Activated CD8-positive, alpha-beta T cell treated with anti-CD3 and anti-CD28 coated beads for 36 hours (primary cell): Measurements from ENCODE around the gene SCN4A. TPM values are rescaled to one million over a fixed set of nuclear protein-coding genes. Genes with fewer than 3 reads are reported as not detected.
A peak's percentile ranks its signal among the peaks of the same experiment; 100 is the strongest.

Experiments
- ATAC-seq: fragments of 200-7000 bp; cut with Tn5 transposase; one replicate; pipeline ENCODE4 v1.10.0; 2021; ENCODE audit warnings: mild to moderate bottlenecking, moderate library complexity
- CTCF ChIA-PET: fragments of 350-600 bp; sonication (Branson Sonifier 250); formaldehyde crosslinking; loops from one replicate; lab custom pipeline; 2021; ENCODE audit warnings: antibody characterized with exemption; lab: Charles Lee
- POLR2A ChIA-PET: fragments of 350-600 bp; sonication (Branson Sonifier 250); formaldehyde crosslinking; loops from one replicate; lab custom pipeline; 2021; ENCODE audit warnings: antibody characterized with exemption; lab: Charles Lee
- DNase-seq: peaks from one replicate; pipeline ENCODE4 v3.0.0-alpha.2; 2020
- H3K27ac Mint-ChIP-seq: one replicate; pipeline ENCODE4 v1.8.0; 2021; ENCODE audit warnings: mild to moderate bottlenecking, mixed read lengths
- H3K27me3 Mint-ChIP-seq: one replicate; pipeline ENCODE4 v1.8.0; 2021; ENCODE audit warnings: mixed read lengths
- H3K36me3 Mint-ChIP-seq: one replicate; pipeline ENCODE4 v1.8.0; 2021; ENCODE audit warnings: low read depth, mixed read lengths
- H3K4me1 Mint-ChIP-seq: one replicate; pipeline ENCODE4 v1.8.0; 2021; ENCODE audit warnings: low read depth, mixed read lengths
- H3K4me3 Mint-ChIP-seq: one replicate; pipeline ENCODE4 v1.8.0; 2021; ENCODE audit warnings: mild to moderate bottlenecking, moderate library complexity, mixed read lengths
- H3K9me3 Mint-ChIP-seq: one replicate; pipeline ENCODE4 v1.8.0; 2021; ENCODE audit warnings: mixed read lengths
- CTCF ChIP-seq: fragments of 200-600 bp; IDR thresholded peaks from one replicate; pipeline ENCODE4 v1.8.0; 2022; ENCODE audit warnings: antibody characterized with exemption, mild to moderate bottlenecking
- intact Hi-C: fragments of 100-400 bp; cut with micrococcal nuclease; formaldehyde crosslinking; loops from one replicate; pipeline ENCODE4 v1.10.0; 2022
- total RNA-seq, 2 experiments: library from RNA; stranded (reverse); gene quantifications; one replicate each; pipeline ENCODE4 v1.2.3, GENCODE V29; 2021

SCN4A gene
- total RNA-seq, 2 experiments from 2014 or later = 0.20 to 0.23 TPM

GRCh38 chr17:64016231-64016784 is 43.6 kb upstream of the SCN4A start:
- Mint-ChIP-seq H3K4me3 (peak overlapping the region; percentile 94), H3K36me3 (peaks cover 27% of the 10 kb centered on the region), H3K27me3 (no peaks in the 10 kb centered on the region), H3K4me1 (peaks cover 57% of the 10 kb centered on the region), H3K27ac (peak overlapping the region; percentile 97), H3K9me3 (no peaks in the 10 kb centered on the region)
- POLR2A ChIA-PET = interaction anchor here (0.7 to 1.9 kb wide), 10 partner anchors 9 to 489 kb away, joined by 3 to 11 read pairs (median 3); partner anchors contain the start of gene PRR29
- TF ChIP-seq CTCF = peak; percentile 32
- ATAC-seq (no peak), DNase-seq (no peak)
- intact Hi-C loops = no loop called here
- CTCF ChIA-PET = interaction anchor here (0.9 to 3.4 kb wide), 15 partner anchors 9 to 175 kb away, joined by 3 to 34 read pairs (median 9); partner anchors contain the start of genes CD79B, ERN1, GH1 and PRR29

GRCh38 chr17:64015447-64015846 is 42.7 kb upstream of the SCN4A start:
- DNase-seq = no peak
- no peak for TF ChIP-seq CTCF
- POLR2A ChIA-PET = no interaction called here

GRCh38 chr17:64009571-64010402 is 37.1 kb upstream of the SCN4A start:
- H3K27ac Mint-ChIP-seq = peak overlapping the region; percentile 59
- no peaks in the 10 kb centered on the region for H3K27me3 Mint-ChIP-seq
- intact Hi-C loops = no loop called here
- ATAC-seq = no peak
- ChIA-PET POLR2A (interaction anchor here (0.9 kb wide), 1 partner anchor 158 kb away, joined by 3 read pairs; no protein-coding TSS in a partner anchor), CTCF (interaction anchor here (0.7 to 0.9 kb wide), 5 partner anchors 15 to 90 kb away, joined by 3 to 6 read pairs (median 4); no protein-coding TSS in a partner anchor)
- no peaks in the 10 kb centered on the region for H3K9me3 Mint-ChIP-seq
- no peak for TF ChIP-seq CTCF
- H3K36me3 Mint-ChIP-seq = peaks cover 27% of the 10 kb centered on the region
- DNase-seq = no peak
- H3K4me1 Mint-ChIP-seq = peaks cover 61% of the 10 kb centered on the region
- no peak overlapping the region for H3K4me3 Mint-ChIP-seq

More at GRCh38 chr17:64015447-64015846, 42.7 kb upstream of the SCN4A start:
- ATAC-seq = no peak
- Mint-ChIP-seq H3K27ac (peak overlapping the region; percentile 97), H3K36me3 (peaks cover 29% of the 10 kb centered on the region), H3K27me3 (no peaks in the 10 kb centered on the region), H3K9me3 (no peaks in the 10 kb centered on the region), H3K4me3 (peak overlapping the region; percentile 94), H3K4me1 (peaks cover 61% of the 10 kb centered on the region)
- CTCF ChIA-PET = no interaction called here
- intact Hi-C loops = no loop called here

- no peak for DNase-seq
- no peak overlapping the region for H3K4me3 Mint-ChIP-seq
- intact Hi-C loops = no loop called here
These were observed 36.1 kb upstream of the SCN4A start for GRCh38 chr17:64008830-64009229.

More at GRCh38 chr17:64008830-64009229, 36.1 kb upstream of the SCN4A start:
- H3K36me3 Mint-ChIP-seq = peaks cover 26% of the 10 kb centered on the region
- ChIA-PET POLR2A (interaction anchor here (0.7 kb wide), 1 partner anchor 125 kb away, joined by 3 read pairs; no protein-coding TSS in a partner anchor), CTCF (interaction anchor here (0.7 to 0.9 kb wide), 2 partner anchors 14 to 18 kb away, joined by 3 to 4 read pairs; no protein-coding TSS in a partner anchor)
- no peak overlapping the region for H3K27ac Mint-ChIP-seq
- no peak for ATAC-seq
- no peak for TF ChIP-seq CTCF
- H3K9me3 Mint-ChIP-seq = no peaks in the 10 kb centered on the region
- peaks cover 53% of the 10 kb centered on the region for H3K4me1 Mint-ChIP-seq
- no peaks in the 10 kb centered on the region for H3K27me3 Mint-ChIP-seq
